Urothelium cell line (cell line): ENCODE results near the gene HDAC2.
"Not testable (repeated sequence)": the region's sequence is repeated elsewhere in the genome, so short reads cannot be mapped to it uniquely, and the experiment has no call there.

Experiments used
- DNase-seq: peaks from one replicate; pipeline ENCODE4 v3.0.0; 2011; ENCODE audit warnings: low spot score, mixed read lengths
- FAIRE-seq: peaks from 2 replicates; lab custom pipeline; 2011; peaks lifted over from hg19 to GRCh38; lab: Jason Lieb, UNC

Gene HDAC2

GRCh38 chr6:113970805-113971676 is at the start of gene HDAC2:
Gene HDAC2 (minus strand): TSS chr6:113971148. CDS start chr6:113970908, 240 bp downstream.
- FAIRE-seq (no peak), DNase-seq (peak; percentile 86)

GRCh38 chr6:114020196-114020595 is 49.2 kb upstream of the HDAC2 start:
- no peak for DNase-seq
- no peak for FAIRE-seq

GRCh38 chr6:114017146-114017545 is 46.2 kb upstream of the HDAC2 start:
- DNase-seq, result peak; percentile 29
- not testable (repeated sequence) for FAIRE-seq

- not testable (repeated sequence) for FAIRE-seq, DNase-seq
These were observed 43.2 kb upstream of the HDAC2 start for GRCh38 chr6:114014106-114014505.

GRCh38 chr6:114011486-114011885 is 40.5 kb upstream of the HDAC2 start:
- FAIRE-seq, DNase-seq: not testable (repeated sequence)

DNA sequence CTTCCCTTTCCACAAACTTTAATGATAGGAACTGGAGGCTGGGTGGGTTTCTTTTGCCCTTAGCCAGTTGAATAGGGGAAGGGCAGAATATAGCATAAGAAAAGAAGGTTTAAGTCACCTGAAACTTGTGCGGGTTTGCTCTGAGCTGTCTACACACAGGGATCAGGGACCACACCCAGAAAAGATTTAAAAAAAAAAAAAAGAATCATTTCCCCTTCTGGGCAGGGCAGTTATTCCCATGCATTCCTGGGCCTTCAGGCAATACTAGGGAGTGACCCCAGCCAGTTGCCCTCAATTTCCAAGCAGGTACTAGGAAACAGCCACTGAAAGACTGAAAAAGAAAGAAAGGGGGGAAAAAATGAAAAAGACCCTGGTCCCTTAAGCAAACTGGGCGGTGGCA is 39.6 kb upstream of the HDAC2 start:
- DNase-seq, result no peak
- no peak for FAIRE-seq

GRCh38 chr6:114009192-114009591 is 38.2 kb upstream of the HDAC2 start:
- no peak for DNase-seq
- FAIRE-seq, result no peak

- DNase-seq (no peak), FAIRE-seq (no peak)
These were observed 37.4 kb upstream of the HDAC2 start for GRCh38 chr6:114008331-114008730.

GRCh38 chr6:114007516-114007915 is 36.6 kb upstream of the HDAC2 start:
- FAIRE-seq (no peak), DNase-seq (peak; percentile 11)

- no peak for FAIRE-seq
- DNase-seq, result no peak
These were observed 30.4 kb upstream of the HDAC2 start for GRCh38 chr6:114001354-114001753.

DNA sequence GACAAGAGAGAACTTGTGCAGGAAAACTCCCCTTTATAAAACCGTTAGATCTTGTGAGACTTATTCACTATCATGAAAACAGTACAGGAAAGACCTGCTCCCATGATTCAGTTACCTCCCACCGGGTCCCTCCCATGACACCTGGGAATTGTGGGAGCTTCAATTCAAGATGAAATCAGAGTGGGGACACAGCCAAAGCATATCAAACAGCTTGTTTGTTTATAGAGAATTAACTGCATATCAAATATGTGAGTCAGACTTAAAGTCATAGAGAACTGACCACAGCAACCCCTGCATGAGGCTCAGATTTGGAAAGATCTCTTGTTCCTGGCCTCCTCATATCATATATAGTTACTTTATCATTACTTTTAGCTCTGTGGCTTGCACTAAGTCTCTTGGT is 29.1 kb upstream of the HDAC2 start:
- FAIRE-seq (no peak), DNase-seq (no peak)

DNA sequence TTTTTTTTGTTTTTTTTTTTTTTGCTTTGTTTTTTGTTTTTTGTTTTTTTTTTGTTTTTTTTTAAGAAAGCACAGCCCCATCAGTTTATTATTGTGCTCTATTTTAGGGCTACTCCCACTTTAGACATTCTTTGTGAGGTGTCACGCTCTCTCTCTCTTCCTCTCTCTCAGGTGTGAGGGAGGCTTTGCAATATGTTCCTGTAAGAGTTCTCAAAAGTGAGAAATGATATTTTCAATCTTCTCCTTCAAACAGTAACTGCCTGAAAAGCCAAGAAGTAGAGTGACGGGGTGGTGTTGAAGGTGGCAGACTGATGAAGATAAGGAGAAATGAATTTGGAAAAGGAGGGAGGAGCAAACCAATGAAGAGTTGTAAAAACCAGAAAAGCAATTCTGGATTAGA is 28.3 kb upstream of the HDAC2 start:
- FAIRE-seq (no peak), DNase-seq (no peak)

- DNase-seq (no peak), FAIRE-seq (no peak)
These were observed 27.9 kb upstream of the HDAC2 start for GRCh38 chr6:113998811-113999210.

- DNase-seq, result peak; percentile 32
- no peak for FAIRE-seq
These were observed 26.2 kb upstream of the HDAC2 start for GRCh38 chr6:113997116-113997515.

DNA sequence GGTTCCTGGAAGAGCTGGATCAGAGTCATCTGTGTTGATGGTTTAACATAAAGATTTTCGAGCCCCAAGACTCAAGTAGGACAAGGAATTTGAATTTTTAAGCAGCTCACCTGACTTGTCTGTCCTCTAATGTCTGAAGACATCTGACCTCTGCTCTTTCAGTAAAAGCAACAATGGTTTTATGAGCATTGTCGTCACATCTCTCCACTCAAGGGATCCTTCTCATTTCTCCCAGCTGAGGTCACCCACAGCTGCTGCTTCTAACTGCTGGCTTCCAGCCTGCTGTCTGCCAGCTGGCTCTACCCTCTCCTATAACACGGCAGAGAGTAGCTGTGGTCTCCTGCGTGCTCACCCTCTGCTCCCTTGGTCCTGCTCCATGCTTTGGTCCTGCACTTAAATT is 24.7 kb upstream of the HDAC2 start:
- DNase-seq, result peak; percentile 67

GRCh38 chr6:113994934-113995342 is 24.0 kb upstream of the HDAC2 start:
- FAIRE-seq, result no peak
- peak; percentile 65 for DNase-seq

More for the DNA sequence above, 24.7 kb upstream of the HDAC2 start:
- peak; percentile 46 for FAIRE-seq

- DNase-seq (no peak), FAIRE-seq (no peak)
These were observed 18.7 kb upstream of the HDAC2 start for GRCh38 chr6:113989675-113990074.

DNA sequence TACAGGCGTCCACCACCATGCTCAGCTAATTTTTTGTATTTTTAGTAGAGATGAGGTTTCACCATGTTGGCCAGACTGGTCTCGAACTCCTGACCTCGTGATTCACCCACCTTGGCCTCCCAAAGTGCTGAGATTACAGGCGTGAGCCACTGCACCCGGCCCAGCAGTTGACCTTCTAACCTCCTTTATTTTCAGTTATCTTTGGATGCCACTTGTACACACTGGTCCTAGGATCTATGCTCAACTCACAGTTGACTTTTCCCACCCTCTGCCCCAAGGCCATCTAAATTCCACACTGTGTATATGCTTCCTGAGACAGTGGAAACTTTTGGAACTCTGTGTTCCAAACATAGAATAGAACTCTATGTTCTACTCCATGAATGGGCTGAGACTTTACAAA is 11.7 kb upstream of the HDAC2 start:
- not testable (repeated sequence) for DNase-seq, FAIRE-seq

GRCh38 chr6:113982055-113982550 is 11.2 kb upstream of the HDAC2 start:
- FAIRE-seq (no peak), DNase-seq (no peak)

GRCh38 chr6:113980937-113981554 is 10.1 kb upstream of the HDAC2 start:
- no peak for FAIRE-seq
- DNase-seq, result peak; percentile 33

DNA sequence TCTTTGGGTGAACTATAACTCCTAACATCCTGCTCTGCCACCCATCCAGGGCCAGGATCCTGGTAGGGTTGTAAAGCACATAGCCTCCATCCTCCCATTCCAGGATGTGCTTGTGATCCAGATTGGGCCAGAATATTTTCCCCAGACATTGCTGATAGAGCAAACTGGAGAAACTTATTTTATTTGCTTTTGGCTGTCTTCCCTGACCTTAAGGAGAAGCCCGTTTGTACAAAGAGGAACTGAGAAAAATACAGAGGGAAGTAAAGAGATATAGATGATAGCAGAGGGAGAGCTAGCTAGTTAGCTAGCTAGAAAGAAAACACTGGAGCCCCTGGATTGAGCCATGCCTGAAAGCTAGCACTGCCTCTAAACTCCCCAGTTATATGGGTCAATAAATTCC is 9.0 kb upstream of the HDAC2 start:
- DNase-seq (no peak), FAIRE-seq (no peak)
